ENCODE results near the gene COG8. TPM values are rescaled to one million over a fixed set of nuclear protein-coding genes. Genes with fewer than 3 reads are reported as not detected.

COG8 gene
- total and polyA plus RNA-seq, 2 experiments from 2014 or later = 21.4 to 79.9 TPM

DNA sequence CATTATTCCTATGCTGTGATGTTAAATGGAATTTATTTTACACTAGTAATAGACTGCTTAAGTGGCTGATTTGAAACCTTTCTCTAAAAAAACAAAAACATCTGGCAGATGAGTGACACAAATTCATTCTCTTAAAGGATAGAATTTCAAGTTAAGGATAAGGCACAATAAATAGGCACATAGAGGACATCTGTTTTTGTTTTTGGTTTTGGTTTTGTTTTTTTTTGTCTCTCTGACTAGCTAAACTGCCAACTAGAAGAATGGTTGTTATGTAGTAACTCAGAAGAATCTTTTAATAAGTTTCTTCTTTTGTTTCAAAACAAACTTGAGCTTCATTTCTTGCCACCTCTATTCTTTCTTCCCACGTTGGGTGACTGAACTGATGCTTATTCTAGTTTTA, 33.3 kb downstream of the COG8 start (continued):
- TF ChIP-seq, protein P1, sequence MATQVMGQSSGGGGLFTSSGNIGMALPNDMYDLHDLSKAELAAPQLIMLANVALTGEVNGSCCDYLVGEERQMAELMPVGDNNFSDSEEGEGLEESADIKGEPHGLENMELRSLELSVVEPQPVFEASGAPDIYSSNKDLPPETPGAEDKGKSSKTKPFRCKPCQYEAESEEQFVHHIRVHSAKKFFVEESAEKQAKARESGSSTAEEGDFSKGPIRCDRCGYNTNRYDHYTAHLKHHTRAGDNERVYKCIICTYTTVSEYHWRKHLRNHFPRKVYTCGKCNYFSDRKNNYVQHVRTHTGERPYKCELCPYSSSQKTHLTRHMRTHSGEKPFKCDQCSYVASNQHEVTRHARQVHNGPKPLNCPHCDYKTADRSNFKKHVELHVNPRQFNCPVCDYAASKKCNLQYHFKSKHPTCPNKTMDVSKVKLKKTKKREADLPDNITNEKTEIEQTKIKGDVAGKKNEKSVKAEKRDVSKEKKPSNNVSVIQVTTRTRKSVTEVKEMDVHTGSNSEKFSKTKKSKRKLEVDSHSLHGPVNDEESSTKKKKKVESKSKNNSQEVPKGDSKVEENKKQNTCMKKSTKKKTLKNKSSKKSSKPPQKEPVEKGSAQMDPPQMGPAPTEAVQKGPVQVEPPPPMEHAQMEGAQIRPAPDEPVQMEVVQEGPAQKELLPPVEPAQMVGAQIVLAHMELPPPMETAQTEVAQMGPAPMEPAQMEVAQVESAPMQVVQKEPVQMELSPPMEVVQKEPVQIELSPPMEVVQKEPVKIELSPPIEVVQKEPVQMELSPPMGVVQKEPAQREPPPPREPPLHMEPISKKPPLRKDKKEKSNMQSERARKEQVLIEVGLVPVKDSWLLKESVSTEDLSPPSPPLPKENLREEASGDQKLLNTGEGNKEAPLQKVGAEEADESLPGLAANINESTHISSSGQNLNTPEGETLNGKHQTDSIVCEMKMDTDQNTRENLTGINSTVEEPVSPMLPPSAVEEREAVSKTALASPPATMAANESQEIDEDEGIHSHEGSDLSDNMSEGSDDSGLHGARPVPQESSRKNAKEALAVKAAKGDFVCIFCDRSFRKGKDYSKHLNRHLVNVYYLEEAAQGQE (IDR thresholded peaks at IDR 0.05; ENCODE audit: unreplicated experiment) = no peak
- no peak for TF ChIP-seq STAT1 (IDR thresholded peaks at IDR 0.05; ENCODE audit: unreplicated experiment)
- TF ChIP-seq, protein P2, sequence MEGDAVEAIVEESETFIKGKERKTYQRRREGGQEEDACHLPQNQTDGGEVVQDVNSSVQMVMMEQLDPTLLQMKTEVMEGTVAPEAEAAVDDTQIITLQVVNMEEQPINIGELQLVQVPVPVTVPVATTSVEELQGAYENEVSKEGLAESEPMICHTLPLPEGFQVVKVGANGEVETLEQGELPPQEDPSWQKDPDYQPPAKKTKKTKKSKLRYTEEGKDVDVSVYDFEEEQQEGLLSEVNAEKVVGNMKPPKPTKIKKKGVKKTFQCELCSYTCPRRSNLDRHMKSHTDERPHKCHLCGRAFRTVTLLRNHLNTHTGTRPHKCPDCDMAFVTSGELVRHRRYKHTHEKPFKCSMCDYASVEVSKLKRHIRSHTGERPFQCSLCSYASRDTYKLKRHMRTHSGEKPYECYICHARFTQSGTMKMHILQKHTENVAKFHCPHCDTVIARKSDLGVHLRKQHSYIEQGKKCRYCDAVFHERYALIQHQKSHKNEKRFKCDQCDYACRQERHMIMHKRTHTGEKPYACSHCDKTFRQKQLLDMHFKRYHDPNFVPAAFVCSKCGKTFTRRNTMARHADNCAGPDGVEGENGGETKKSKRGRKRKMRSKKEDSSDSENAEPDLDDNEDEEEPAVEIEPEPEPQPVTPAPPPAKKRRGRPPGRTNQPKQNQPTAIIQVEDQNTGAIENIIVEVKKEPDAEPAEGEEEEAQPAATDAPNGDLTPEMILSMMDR (conservative IDR thresholded peaks at IDR 0.05; ENCODE audit: low read depth in 2 of 2) = no peak
- no peak for TF ChIP-seq ZNF331 (CRISPR knock-in tag; IDR thresholded peaks at IDR 0.05; ENCODE audit: low read depth)
- TF ChIP-seq NANOG (IDR thresholded peaks at IDR 0.05; ENCODE audit: borderline replicate concordance) = no peak
- TF ChIP-seq JUNB (IDR thresholded peaks at IDR 0.05; ENCODE audit: unreplicated experiment) = no peak
- no peak for TF ChIP-seq EZH2phosphoT487 (IDR thresholded peaks at IDR 0.05; ENCODE audit: unreplicated experiment)

DNA sequence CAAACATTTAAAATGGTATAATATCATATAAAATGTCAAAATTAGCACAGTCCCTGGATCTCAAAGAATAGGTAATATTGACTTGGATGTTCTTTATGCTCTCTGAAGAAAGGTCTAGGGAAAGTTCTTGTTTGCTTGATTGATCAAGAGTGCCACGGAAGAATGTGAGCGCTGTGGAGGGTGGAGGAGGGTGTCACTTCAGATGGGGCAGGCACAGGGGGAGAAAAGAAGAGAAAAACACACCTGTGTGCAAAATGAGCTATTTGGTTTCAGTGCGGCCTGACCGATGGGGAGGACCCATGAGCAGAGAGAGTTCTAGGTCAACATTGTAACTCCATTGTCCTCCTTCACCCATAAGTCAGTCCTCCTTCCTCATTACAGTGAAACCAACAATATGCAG, 37.1 kb downstream of the COG8 start:
- Histone ChIP-seq H3K27ac (ENCODE audit: low read depth) (no peak overlapping the region), H3K9me2 (ENCODE audit: insufficient read depth) (no peaks in the 10 kb centered on the region), H3K79me2 (replicated peaks; ENCODE audit: insufficient read depth) (no peaks in the 10 kb centered on the region), H3K27me3 (ENCODE audit: insufficient read depth) (no peaks in the 10 kb centered on the region), H4K20me1 (replicated peaks; ENCODE audit: insufficient read depth) (no peaks in the 10 kb centered on the region), H3K4me3 (no peak overlapping the region), H3K4me1 (ENCODE audit: insufficient read depth) (peaks cover 4% of the 10 kb centered on the region; the same call in 1 of the 2 replicates), H3F3A (replicated peaks; ENCODE audit: low read depth) (peaks cover 4% of the 10 kb centered on the region; the same call in 1 of the 2 replicates), H3K4me2 (no peak overlapping the region), H2AFZ (no peak overlapping the region), H3K36me3 (ENCODE audit: insufficient read depth) (0 out of 2 replicates have a peak, but pooled peaks cover 3% of the 10 kb centered on the region)
- TF ChIP-seq NANOG (IDR thresholded peaks at IDR 0.05; ENCODE audit: borderline replicate concordance) (no peak), EZH2phosphoT487 (IDR thresholded peaks at IDR 0.05; ENCODE audit: unreplicated experiment) (no peak), EZH2 (IDR thresholded peaks at IDR 0.05; ENCODE audit: low read depth, unreplicated experiment) (no peak), JUNB (IDR thresholded peaks at IDR 0.05; ENCODE audit: unreplicated experiment) (no peak), POLR2AphosphoS5 (IDR thresholded peaks at IDR 0.05; ENCODE audit: low read depth) (no peak), STAT1 (IDR thresholded peaks at IDR 0.05; ENCODE audit: unreplicated experiment) (no peak), ZNF331 (CRISPR knock-in tag; IDR thresholded peaks at IDR 0.05; ENCODE audit: low read depth) (no peak), ZNF114 (CRISPR knock-in tag; IDR thresholded peaks at IDR 0.05) (no peak), CREB1 (CRISPR knock-in tag; IDR thresholded peaks at IDR 0.05; ENCODE audit: low read depth) (no peak)
- TF ChIP-seq, protein P3, sequence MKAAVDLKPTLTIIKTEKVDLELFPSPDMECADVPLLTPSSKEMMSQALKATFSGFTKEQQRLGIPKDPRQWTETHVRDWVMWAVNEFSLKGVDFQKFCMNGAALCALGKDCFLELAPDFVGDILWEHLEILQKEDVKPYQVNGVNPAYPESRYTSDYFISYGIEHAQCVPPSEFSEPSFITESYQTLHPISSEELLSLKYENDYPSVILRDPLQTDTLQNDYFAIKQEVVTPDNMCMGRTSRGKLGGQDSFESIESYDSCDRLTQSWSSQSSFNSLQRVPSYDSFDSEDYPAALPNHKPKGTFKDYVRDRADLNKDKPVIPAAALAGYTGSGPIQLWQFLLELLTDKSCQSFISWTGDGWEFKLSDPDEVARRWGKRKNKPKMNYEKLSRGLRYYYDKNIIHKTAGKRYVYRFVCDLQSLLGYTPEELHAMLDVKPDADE (IDR thresholded peaks at IDR 0.05) = no peak
- TF ChIP-seq, protein P1 (IDR thresholded peaks at IDR 0.05; ENCODE audit: unreplicated experiment) = no peak
- TF ChIP-seq, protein P2 (conservative IDR thresholded peaks at IDR 0.05; ENCODE audit: low read depth in 2 of 2) = no peak
- peaks cover 1% of the 10 kb centered on the region for H3K27me3 Mint-ChIP-seq (ENCODE audit: insufficient read depth, low read depth, poor library complexity)
- H3K9me3 Mint-ChIP-seq = no peaks in the 10 kb centered on the region
- peaks cover 13% of the 10 kb centered on the region; the same call in 2 of the 3 replicates for H3K36me3 Mint-ChIP-seq (ENCODE audit: low read depth)
- DNase-seq (ENCODE audit: low spot score) (no peak), ATAC-seq (no peak)
- H3K27ac Mint-ChIP-seq = no peak overlapping the region
- H3K4me1 Mint-ChIP-seq = no peaks in the 10 kb centered on the region
- H3K4me3 Mint-ChIP-seq = no peak overlapping the region

Measured in GM23338 (cell line).